BJ (cell line): ENCODE data around the gene VPS50. TPM values are rescaled to one million over a fixed set of nuclear protein-coding genes. Genes with fewer than 3 reads are reported as not detected.

Source experiments
- CTCF ChIA-PET: fragments of 350-600 bp; formaldehyde crosslinking; extraction: SDS; loops from one replicate; lab custom pipeline; 2021; ENCODE audit warnings: antibody characterized with exemption, inconsistent platforms; lab: Yijun Ruan, JAX
- POLR2A ChIA-PET: fragments of 300-600 bp; sonication (Branson Sonifier 250); formaldehyde crosslinking; extraction: SDS; loops from one replicate; lab custom pipeline; 2021; ENCODE audit warnings: antibody characterized with exemption; lab: Charles Lee
- DNase-seq: peaks from one replicate; pipeline ENCODE4 v3.0.0-alpha.2; 2011; ENCODE audit warnings: low read depth
- H3K27me3 ChIP-seq: 2 replicates; pipeline ENCODE4 v1.6.0; 2011; ENCODE audit warnings: low read length; ENCODE audit not compliant: control insufficient read depth, insufficient read depth
- H3K36me3 ChIP-seq: 2 replicates; pipeline ENCODE4 v1.5.1; 2011; ENCODE audit warnings: low read length; ENCODE audit not compliant: control insufficient read depth, insufficient read depth
- H3K4me3 ChIP-seq: 2 replicates; pipeline ENCODE4 v1.5.1; 2011; ENCODE audit warnings: low read depth, mild to moderate bottlenecking, control low read depth, low read length
- CTCF ChIP-seq: IDR thresholded peaks from 2 replicates; pipeline ENCODE4 v1.5.1; 2011; ENCODE audit warnings: low read depth, mild to moderate bottlenecking, control low read depth, inconsistent platforms, low read length, moderate library complexity; ENCODE audit not compliant: insufficient read depth
- polyA plus RNA-seq: library from polyadenylated mRNA; depleted of rRNA; stranded (reverse); fragments of >200 nt; gene quantifications from 2 replicates; pipeline ENCODE4 v1.2.3, GENCODE V29; 2011; rRNA removed

Gene VPS50
- polyA plus RNA-seq, 1 experiment: 10.9 TPM

- DNase-seq: no peak
- ChIA-PET POLR2A (no interaction called here), CTCF (no interaction called here)
- no peak for TF ChIP-seq CTCF
- Histone ChIP-seq H3K27me3 (no peaks in the 10 kb centered on the region), H3K36me3 (no peaks in the 10 kb centered on the region), H3K4me3 (no peak overlapping the region)
Observed at GRCh38 chr7:93402944-93403343, 170.8 kb downstream of the VPS50 start.

DNA sequence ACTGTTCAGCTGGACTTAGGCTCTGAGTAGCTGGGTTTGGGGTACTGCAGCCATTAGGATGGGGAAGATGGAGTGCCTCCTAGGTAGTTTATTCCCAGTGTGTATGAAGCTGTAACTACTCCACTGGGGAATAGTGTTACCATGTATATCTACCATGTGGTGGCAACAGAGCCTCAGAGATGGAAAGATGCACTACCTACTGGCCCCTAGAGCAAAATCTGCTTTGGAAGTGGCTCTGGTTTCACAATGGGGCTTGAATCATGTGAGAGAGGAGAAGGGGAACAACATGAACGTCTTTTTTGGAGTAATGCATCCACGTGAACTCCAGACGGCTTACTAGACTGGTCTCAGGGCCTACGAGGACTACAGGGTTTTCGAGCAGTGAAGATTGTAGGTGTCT lies 175.1 kb downstream of the VPS50 start:
- no peaks in the 10 kb centered on the region for H3K27me3 ChIP-seq
- CTCF ChIA-PET: interaction anchor here (0.6 kb wide), 1 partner anchor 313 kb away, joined by 3 read pairs; no protein-coding TSS in a partner anchor

DNA sequence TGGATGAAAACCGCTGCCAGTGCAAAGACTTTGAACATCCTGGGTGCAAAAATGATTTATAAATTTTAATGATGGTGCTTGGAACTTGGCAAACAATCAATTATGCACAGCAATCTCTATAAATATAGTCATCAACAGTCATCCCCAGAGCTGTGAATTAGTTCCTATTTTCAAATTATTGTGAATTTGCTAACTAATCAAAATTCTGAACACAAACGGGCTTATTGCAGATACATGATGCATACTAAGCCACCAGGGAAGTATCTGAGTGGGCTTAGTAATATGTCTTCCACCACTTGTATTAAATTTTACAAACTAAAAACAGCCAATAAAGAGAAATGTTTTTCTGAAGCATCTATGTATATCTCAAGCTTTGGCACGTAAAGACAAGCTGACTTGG lies 177.2 kb downstream of the VPS50 start:
- H3K36me3 ChIP-seq: no peaks in the 10 kb centered on the region
- DNase-seq: no peak
- no peak for TF ChIP-seq CTCF
- no peaks in the 10 kb centered on the region for H3K27me3 ChIP-seq
- ChIA-PET POLR2A (no interaction called here), CTCF (interaction anchor here (1.4 to 1.5 kb wide), 2 partner anchors 14 to 33 kb away, joined by 3 to 5 read pairs; no protein-coding TSS in a partner anchor)
- no peak overlapping the region for H3K4me3 ChIP-seq

More for the DNA sequence above, 175.1 kb downstream of the VPS50 start:
- no peak for TF ChIP-seq CTCF
- POLR2A ChIA-PET: no interaction called here
- Histone ChIP-seq H3K4me3 (no peak overlapping the region), H3K36me3 (no peaks in the 10 kb centered on the region)
- DNase-seq: no peak

Other genes with a start within 250 kb of the VPS50 start
- 2.8 and 6.8 TPM in 2 replicates for gene SAMD9, start 114.4 kb upstream of the VPS50 start, polyA plus RNA-seq
- 2.0 and 4.8 TPM in 2 replicates for gene SAMD9L, start 84.0 kb upstream of the VPS50 start, polyA plus RNA-seq
- gene HEPACAM2, start 5.9 kb upstream of the VPS50 start, polyA plus RNA-seq: not detected in 2 replicates